ENCODE results near the gene AKR1C3. TPM values are rescaled to one million over a fixed set of nuclear protein-coding genes. Genes with fewer than 3 reads are reported as not detected.
"Not testable (repeated sequence)": the region's sequence is repeated elsewhere in the genome, so short reads cannot be mapped to it uniquely, and the experiment has no call there.

The AKR1C3 gene
- polyA plus RNA-seq (2012; ENCODE audit: insufficient read depth, insufficient read length, low read depth), result 16.1 TPM

GRCh38 chr10:5094265-5095205 is at the start of gene AKR1C3:
Gene AKR1C3, plus strand, starts transcription at chr10:5094414. Its CDS starts 31 bp downstream, at chr10:5094445.
- no peak for DNase-seq
- no peaks in the 10 kb centered on the region for H3K9me3 ChIP-seq
- no peaks in the 10 kb centered on the region for H3K27me3 ChIP-seq
- TF ChIP-seq CTCF (IDR thresholded peaks at IDR 0.05; ENCODE audit: low read depth, low read length), result peak; percentile 66
- peak within 1 kb of the TSS; percentile 74 for H3K4me3 ChIP-seq (ENCODE audit: low read depth, low read length)
- H3K36me3 ChIP-seq, result no peaks in the 10 kb centered on the region; the same call in 1 of the 2 replicates
- no peaks in the 10 kb centered on the region for H3K4me1 ChIP-seq

- no peak for TF ChIP-seq CTCF (IDR thresholded peaks at IDR 0.05; ENCODE audit: low read depth, low read length)
Measured at GRCh38 chr10:5045095-5045494, 49.1 kb upstream of the AKR1C3 start.

DNA sequence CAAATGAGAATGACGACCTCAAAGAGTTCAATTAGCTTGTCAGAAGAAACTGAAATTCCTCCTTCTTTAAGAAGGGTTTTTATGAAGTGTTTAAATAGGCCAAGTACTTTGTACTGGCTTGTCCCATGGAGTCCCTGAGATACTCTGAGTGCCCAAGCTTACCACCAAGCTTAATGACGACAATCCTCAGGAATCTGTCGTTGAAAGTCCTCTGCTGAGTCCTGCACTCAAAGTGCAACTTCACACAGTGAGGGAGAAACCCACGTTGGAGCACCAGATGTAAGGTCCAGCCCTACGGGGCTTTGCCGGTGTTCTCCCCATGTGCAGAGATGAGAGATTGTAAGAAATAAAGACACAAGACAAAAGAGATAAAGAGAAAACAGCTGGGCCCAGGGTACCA is 47.8 kb upstream of the AKR1C3 start:
- Histone ChIP-seq H3K36me3 (no peaks in the 10 kb centered on the region), H3K9me3 (no peaks in the 10 kb centered on the region), H3K4me1 (no peaks in the 10 kb centered on the region), H3K27me3 (no peaks in the 10 kb centered on the region), H3K4me3 (ENCODE audit: low read depth, low read length) (no peak overlapping the region)
- no peak for TF ChIP-seq CTCF (IDR thresholded peaks at IDR 0.05; ENCODE audit: low read depth, low read length)
- no peak for DNase-seq

More at GRCh38 chr10:5045095-5045494, 49.1 kb upstream of the AKR1C3 start:
- no peaks in the 10 kb centered on the region for H3K36me3 ChIP-seq
- H3K4me3 ChIP-seq (ENCODE audit: low read depth, low read length), result no peak overlapping the region
- no peaks in the 10 kb centered on the region for H3K27me3 ChIP-seq
- H3K9me3 ChIP-seq, result no peaks in the 10 kb centered on the region
- no peak for DNase-seq
- H3K4me1 ChIP-seq, result no peaks in the 10 kb centered on the region

DNA sequence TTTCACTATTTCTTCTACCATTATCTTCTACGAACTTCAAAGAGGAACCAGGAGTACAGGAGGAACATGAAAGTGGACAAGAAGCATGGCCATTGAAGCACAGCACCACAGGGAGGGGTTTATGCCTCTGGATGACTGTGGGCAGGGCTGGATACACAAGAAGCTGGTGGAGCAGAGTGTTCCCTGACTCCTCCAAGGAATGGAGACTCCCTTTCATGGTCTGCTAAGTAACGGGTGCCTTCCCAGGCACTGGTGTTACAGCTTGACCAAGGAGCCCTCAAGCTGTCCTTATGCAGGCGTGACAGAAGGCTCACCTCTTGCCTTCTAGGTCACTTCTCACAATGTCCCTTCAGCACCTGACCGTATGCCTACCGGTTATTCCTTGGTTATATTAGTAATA is 47.2 kb upstream of the AKR1C3 start:
- H3K4me1 ChIP-seq; H3K27me3 ChIP-seq; H3K9me3 ChIP-seq; H3K4me3 ChIP-seq (ENCODE audit: low read depth, low read length); DNase-seq; H3K36me3 ChIP-seq: not testable (repeated sequence)

DNA sequence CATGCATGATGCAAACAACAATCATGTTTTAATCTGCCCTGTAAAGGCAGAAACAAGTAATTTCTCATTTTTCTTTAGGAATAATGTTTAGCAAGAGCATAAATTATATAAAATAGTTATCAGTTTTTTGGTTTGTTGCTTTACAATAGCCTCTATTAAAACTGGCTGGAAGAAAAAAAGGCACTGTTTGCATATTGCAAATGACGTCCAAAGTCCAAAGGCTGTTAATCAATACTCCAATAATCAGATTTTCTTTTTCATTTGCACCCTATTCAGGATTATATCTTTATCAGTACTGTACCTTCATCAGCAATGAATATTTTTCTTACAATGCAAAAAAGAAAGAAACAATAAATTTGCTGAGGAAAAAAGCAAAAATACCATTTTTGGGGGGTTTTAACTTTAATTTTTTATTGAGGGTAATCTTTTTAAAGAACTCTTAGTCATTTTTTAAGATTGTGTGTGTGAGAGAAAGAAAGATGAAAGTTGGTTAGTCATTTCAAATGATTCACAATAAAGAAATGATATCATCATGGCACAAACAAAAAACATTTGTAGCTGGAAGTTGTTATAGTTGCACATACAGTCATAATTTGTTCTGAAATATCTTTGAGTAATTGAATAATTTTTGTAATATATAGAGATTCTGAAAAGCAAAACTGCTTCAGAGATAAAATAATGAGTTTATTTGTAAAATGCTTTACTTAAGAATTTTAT is 46.1 kb upstream of the AKR1C3 start:
- no peak for DNase-seq
- Histone ChIP-seq H3K36me3 (no peaks in the 10 kb centered on the region), H3K27me3 (no peaks in the 10 kb centered on the region), H3K4me3 (ENCODE audit: low read depth, low read length) (no peak overlapping the region), H3K4me1 (no peaks in the 10 kb centered on the region), H3K9me3 (no peaks in the 10 kb centered on the region)
- no peak for TF ChIP-seq CTCF (IDR thresholded peaks at IDR 0.05; ENCODE audit: low read depth, low read length)

DNA sequence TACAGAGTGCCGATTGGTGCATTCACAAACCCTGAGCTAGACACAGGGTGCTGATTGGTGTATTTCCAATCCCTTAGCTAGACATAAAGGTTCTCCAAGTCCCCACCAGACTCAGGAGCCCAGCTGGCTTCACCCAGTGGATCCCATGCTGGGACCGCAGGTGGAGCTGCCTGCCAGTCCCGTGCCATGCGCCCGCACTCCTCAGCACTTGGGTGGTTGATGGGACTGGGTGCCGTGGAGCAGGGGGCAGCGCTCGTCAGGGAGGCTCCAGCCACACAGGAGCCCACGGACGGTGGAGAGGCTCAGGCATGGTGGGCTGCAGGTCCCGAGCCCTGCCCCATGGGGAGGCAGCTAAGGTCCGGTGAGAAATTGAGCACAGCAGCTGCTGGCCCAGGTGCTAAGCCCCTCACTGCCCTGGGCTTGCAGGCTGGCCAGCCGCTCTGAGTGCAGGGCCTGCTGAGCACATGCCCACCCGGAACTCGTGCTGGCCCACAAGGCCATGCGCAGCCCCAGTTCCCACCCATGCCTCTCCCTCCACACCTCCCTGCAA is 41.2 kb upstream of the AKR1C3 start:
- not testable (repeated sequence) for H3K27me3 ChIP-seq; H3K9me3 ChIP-seq; H3K4me1 ChIP-seq; H3K4me3 ChIP-seq (ENCODE audit: low read depth, low read length); H3K36me3 ChIP-seq; DNase-seq

DNA sequence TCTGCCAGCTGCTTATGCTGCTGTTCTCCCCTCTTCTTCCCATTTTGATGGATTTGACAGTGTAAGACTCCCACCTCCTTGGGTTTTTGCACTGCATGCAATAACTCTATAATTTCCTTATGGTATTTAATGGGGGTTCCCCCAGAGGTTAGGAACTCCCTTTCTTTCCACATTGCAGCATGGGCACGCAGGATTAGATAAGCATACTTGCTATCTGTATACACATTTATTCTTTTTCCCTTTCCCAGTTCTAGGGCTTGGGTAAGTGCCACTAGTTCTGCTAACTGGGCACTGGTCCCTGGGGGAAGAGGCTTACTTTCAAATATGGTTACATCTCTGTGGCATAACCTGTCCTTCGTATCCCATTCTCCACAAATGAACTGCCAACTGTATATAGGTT is 39.4 kb upstream of the AKR1C3 start:
- H3K9me3 ChIP-seq; H3K4me3 ChIP-seq (ENCODE audit: low read depth, low read length); H3K36me3 ChIP-seq; DNase-seq; H3K27me3 ChIP-seq; H3K4me1 ChIP-seq: not testable (repeated sequence)

GRCh38 chr10:5059267-5059666 is 34.9 kb upstream of the AKR1C3 start:
- not testable (repeated sequence) for DNase-seq; H3K36me3 ChIP-seq; H3K4me1 ChIP-seq; H3K27me3 ChIP-seq; H3K9me3 ChIP-seq; H3K4me3 ChIP-seq (ENCODE audit: low read depth, low read length)

DNA sequence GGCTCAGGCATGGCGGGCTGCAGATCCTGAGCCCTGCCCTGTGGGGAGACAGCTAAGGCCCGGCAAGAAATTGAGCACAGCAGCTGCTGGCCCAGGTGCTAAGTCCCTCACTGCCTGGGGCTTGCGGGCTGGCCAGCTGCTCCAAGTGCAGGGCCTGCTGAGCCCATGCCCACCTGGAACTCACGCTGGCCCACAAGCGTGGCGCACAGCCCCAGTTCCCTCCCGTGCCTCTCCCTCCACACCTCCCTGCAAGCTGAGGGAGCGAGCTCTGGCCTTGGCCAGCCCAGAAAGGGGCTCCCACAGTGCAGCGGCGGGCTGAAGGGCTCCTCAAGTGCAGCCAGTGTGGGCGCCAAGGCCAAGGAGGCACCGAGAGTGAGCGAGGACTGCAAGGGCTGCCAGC is 33.4 kb upstream of the AKR1C3 start:
- H3K27me3 ChIP-seq; H3K9me3 ChIP-seq; H3K4me3 ChIP-seq (ENCODE audit: low read depth, low read length); DNase-seq; H3K36me3 ChIP-seq; H3K4me1 ChIP-seq: not testable (repeated sequence)

All from BE2C (cell line).